ENCODE results near the gene SACM1L.
"Not testable (repeated sequence)": the region's sequence is repeated elsewhere in the genome, so short reads cannot be mapped to it uniquely, and the experiment has no call there.

The SACM1L gene

GRCh38 chr3:45693941-45694521, 4.8 kb downstream of the SACM1L start:
- DNase-seq = peak; percentile 17

GRCh38 chr3:45695166-45695565, 6.0 kb downstream of the SACM1L start:
- not testable (repeated sequence) for DNase-seq

GRCh38 chr3:45700570-45701073, 11.4 kb downstream of the SACM1L start:
- DNase-seq = no peak

- no peak for DNase-seq
Measured at GRCh38 chr3:45701172-45701867, 12.1 kb downstream of the SACM1L start.

GRCh38 chr3:45704301-45704943, 15.2 kb downstream of the SACM1L start:
- no peak for DNase-seq

GRCh38 chr3:45705839-45706808, 16.9 kb downstream of the SACM1L start:
- DNase-seq = no peak

- no peak for DNase-seq
Measured at GRCh38 chr3:45711931-45712330, 22.7 kb downstream of the SACM1L start.

- DNase-seq = no peak
Measured at GRCh38 chr3:45712434-45713110, 23.4 kb downstream of the SACM1L start.

GRCh38 chr3:45715945-45716344, 26.7 kb downstream of the SACM1L start:
- no peak for DNase-seq

GRCh38 chr3:45716790-45717336, 27.7 kb downstream of the SACM1L start:
- DNase-seq = no peak

- DNase-seq = no peak
Measured at GRCh38 chr3:45719655-45720487, 30.7 kb downstream of the SACM1L start.

- DNase-seq = peak; percentile 39
Measured at GRCh38 chr3:45724911-45725310, 35.7 kb downstream of the SACM1L start.

- no peak for DNase-seq
Measured at GRCh38 chr3:45729614-45730013, 40.4 kb downstream of the SACM1L start.

GRCh38 chr3:45730409-45731154, 41.4 kb downstream of the SACM1L start:
- DNase-seq = no peak

GRCh38 chr3:45736707-45737106, 47.5 kb downstream of the SACM1L start:
- DNase-seq = no peak

- no peak for DNase-seq
Measured at GRCh38 chr3:45737234-45737633, 48.0 kb downstream of the SACM1L start.

- no peak for DNase-seq
Measured at GRCh38 chr3:45739991-45740390, 50.8 kb downstream of the SACM1L start.

- DNase-seq = no peak
Measured at GRCh38 chr3:45741247-45741646, 52.1 kb downstream of the SACM1L start.

GRCh38 chr3:45741742-45742460, 52.7 kb downstream of the SACM1L start:
- no peak for DNase-seq

Data from GF-D8 (cell line).